ENCODE data around the gene PLTP.
"Not testable (repeated sequence)": the region's sequence is repeated elsewhere in the genome, so short reads cannot be mapped to it uniquely, and the experiment has no call there.

PLTP gene, protein sequence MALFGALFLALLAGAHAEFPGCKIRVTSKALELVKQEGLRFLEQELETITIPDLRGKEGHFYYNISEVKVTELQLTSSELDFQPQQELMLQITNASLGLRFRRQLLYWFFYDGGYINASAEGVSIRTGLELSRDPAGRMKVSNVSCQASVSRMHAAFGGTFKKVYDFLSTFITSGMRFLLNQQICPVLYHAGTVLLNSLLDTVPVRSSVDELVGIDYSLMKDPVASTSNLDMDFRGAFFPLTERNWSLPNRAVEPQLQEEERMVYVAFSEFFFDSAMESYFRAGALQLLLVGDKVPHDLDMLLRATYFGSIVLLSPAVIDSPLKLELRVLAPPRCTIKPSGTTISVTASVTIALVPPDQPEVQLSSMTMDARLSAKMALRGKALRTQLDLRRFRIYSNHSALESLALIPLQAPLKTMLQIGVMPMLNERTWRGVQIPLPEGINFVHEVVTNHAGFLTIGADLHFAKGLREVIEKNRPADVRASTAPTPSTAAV

DNA sequence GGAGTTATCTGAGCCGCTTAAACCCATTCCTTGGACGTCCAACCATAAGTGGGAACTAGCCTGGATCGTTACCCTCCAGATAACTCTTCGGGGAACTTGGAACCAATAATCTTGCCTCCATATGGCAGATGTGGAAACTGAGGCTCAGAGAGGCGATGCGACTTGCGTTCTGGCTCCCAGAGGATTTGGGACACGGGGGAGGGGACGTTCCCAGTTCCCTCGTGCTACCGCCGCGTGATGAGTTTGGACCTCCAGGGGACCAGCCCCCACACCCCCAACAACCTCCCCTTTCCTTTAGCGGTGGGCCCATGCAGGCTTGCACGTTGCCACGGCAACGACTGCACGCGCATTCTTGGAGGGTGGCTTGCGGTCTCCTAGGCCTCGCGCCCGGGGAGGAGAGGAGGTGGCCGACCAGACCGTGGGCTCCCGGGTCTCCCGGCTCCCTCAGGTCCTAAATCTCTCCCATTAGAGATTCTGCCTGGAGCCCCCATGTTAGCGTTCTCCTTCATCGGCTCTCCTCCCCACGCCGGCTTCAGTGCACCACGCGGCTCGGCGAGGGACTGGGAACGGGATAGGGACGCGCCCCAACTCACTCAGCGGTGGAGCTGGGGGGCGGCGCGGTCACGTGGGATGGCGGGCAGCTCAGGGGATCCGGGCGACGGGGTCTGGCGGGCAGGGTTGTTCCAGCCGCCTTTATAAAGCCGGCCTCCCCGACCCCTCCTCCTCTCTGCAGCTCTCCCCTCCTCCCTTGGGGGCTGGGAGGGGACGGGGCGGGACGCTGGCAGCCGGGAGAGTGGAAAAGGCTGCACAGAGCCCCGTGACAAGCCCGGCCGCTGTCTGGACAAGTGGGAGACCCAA, at the start of gene PLTP:
PLTP (minus strand) TSS at position 670 of the 858 bp plus-strand sequence. CDS start 703 bp downstream, outside the sequence.
- peak in 50 of 51 donors; percentile 13 to 85 (median 66) for DNase-seq

DNA sequence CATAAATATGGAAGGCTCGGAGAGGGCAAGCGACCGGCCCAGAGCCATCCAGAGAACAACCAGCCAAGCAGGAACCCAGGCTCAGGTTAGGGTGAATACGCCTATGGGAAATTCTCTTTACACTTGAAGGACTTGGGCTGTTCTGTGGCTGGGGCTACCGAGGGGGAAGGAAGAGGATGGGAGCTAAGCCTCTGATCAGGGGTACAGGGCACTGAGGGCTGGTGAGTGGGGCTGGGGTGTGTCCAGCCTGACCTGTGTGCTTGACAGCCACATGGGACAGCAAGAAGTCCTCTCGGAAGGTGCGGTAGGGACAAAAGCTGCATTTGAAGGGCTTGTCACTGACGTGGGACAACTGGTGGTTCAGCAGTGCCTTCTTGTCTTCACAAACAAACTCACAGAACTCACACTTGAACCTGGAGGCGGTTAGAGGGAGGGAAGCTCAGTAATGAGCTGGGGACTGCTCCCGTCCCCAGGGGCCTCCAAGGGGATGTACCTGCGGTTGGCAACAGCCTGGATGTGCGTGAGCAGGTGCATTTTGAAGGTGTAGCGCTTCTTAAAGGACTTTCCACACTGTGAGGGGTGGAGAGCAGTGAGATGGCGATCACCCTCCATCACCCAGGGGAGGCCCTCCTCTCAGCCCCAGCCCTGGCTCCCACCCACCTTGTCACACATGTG, 48.1 kb upstream of the PLTP start:
- DNase-seq, result no peak

DNA sequence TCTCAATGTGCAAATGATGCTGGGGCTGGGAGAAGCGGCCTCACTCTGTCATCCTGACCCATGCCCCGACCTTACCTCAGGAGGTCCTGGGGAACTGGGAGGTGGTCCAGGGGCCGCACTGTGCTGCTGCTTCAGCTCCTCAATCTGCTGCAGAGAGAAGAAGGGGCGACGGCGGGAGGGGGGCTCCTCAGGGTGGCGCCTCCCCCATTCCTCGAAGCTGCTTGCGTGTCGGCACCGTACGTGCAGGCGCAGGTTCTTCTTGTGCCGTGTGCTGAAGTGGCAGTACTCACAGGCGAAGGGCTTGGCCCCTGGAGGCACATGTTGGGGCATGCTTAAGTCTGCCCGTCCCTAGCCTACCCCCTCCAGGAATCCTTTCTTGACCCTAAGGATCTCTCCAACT, 47.2 kb upstream of the PLTP start:
- DNase-seq, result no peak

DNA sequence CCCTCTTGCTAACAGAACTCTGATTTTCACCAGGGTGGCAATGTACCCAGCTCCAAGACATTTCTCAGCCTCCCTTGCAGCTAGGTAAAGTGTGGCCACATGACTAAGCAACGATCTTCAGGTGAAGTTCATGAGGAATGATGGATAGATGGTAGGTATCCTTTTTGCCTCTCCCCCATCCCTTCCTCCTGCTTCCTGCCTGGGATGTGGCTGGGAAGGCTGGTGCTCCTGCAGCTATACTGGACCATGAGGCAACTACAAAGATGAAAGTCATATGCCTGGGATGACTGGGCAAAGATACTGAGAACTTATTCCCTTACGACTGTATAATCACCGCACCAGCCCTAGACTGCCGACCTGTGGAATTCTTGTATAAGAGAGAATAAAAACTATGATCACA, 46.6 kb upstream of the PLTP start:
- DNase-seq, result no peak

DNA sequence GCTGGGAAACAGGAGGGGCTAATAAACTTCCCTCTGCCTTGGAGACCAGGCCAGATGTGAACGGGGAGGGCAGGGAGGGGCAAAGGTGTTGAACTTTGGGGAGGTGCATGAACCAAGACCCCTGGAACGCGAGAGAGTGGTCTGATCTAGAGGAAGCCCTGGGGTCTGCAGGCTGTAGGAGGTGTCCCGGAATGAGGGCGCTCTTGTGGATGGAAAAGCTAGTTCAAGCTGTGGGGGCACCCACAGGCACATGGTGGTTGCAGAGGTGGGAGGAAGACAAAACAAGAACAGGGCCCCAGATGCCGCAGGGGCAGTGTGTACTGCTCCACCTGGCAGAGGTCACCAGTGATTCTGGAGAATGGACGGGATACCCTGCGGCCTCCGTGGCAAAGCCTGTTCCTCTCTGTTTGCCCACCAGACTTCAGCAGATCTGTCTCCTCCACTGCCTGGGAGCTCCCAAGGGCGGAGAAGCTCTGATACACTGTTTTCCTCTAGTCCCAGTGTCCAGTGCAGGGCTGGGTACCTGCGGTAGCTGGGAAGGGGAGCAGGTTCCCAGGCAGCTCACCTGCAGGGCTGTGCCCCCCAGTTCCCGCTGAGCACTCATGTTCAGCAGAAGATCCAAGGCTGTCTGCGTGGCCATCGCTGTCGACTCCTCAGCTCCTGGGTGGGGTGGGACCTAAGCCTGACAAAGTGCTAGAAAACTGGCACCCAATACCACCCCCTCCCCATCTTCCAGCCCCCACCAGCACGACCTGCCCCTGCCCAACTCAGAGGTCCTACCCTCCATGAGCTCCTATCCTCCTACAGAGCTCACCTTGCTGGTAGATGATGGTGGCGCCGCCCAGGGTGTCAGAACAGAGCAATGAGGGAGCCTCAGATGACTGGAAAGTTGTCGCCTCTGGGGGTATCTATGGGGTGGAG, 45.3 kb upstream of the PLTP start:
- no peak for DNase-seq

DNA sequence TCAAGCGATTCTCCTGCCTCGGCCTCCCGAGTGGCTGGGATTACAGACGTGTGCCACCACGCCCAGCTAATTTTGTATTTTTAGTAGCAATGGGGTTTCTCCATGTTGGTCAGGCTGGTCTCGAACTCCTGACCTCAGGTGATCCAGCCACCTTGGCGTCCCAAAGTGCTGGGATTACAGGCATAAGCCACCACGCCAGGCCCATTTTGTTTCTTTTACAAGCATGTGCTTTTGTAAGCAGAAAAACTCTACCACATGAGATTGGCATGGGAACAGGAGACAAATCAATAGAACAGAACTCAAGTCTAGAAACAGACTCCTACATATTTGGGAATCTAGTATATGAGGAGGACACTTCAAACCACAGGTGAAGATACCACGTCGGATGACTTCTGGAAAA, 44.4 kb upstream of the PLTP start:
- not testable (repeated sequence) for DNase-seq

DNA sequence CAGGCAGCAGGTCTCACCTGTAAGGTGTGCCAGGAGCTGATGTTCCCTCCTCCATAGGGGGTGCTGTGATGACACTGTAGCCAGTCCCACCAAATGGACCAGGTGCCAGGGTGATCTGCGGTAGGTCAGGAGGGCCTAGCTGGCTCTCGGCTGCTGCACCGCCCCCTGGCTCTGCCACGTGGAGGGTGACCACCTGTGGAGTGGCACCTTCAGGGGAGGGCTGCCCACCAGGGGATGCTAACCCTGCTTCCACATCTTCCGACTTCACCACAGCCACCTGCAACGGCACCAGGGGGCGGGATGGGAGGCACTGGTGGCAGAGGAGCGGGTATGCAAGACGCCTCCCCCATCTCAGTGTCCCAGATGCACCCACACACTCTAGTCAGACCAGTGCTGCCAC, 41.7 kb upstream of the PLTP start:
- DNase-seq, result no peak

DNA sequence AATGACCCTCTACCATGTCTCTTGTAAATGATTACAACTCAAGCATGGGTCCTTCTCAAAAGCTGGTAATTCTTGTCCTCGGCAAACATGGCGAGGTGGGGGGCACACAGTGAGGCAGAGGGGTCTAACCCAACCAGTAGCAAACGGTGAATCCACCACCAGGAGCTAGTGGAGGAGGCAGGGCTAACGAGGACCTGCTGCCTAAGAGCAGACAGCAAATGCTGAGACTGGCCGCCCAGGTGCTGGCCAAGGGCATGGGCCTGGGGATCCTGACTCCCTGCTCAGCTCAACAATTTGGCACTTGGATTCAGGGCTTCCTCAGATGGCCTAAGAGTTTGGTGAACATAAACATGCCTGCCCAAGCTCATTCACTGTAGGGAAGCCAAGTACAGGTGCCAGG, 40.9 kb upstream of the PLTP start:
- no peak for DNase-seq

DNA sequence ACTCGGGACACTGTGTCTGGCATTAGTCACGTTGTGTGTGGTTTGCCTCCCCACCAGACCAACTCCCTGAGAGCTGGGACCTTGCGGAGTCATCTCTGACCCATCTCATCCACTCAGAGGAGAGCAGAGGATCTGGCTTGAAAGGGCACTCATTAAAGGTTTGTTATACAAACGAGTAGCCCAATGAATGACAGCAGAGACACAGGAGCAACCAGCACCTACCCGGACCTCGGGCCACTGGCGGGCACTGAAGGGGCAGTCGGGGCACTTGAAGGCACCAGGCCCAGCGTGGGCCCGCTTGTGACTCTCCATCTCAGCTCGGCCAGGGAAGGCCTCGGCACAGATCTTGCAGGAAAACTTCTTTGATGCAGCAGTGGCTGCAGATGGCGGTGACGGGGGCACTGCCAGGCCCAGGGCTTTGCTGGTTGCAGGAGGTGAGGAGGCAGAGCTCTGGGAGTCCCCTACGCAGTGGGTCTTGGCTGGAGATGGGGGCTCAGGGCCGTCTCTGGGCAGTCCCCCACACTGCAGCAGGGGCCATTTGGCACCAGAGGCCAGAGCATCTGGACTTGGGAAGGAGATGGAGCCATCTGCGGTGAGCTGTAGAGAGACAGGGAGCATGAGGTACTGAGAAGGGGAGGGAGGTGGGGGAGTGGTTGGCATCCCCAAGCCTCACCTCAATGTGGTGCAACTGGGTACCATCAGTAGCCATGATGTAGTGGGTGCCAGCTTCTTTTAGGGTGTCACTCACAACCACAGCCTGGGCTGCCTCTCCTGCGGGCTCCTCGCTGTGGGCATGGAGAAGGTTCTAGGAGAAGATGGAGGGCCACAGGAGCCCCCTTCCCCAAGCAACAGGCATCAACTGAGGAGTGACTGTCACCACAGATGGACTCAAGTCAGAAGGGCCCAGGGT, 40.2 kb upstream of the PLTP start:
- no peak for DNase-seq

DNA sequence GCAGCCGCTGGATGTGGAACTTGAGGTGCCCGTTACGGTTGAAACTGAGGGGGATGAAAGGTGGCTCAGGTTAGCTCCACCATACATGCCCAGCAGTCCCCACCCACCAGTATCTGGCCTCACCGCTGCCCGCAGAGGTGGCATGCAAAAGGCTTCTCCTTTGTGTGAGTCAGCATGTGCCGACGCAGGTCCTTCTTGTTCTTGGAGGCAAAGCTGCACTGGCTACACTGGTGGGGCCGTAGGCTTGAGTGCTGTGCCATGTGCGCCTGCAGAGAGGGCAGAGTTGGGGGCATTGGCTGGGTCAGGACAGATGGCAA, 38.3 kb upstream of the PLTP start:
- no peak for DNase-seq

DNA sequence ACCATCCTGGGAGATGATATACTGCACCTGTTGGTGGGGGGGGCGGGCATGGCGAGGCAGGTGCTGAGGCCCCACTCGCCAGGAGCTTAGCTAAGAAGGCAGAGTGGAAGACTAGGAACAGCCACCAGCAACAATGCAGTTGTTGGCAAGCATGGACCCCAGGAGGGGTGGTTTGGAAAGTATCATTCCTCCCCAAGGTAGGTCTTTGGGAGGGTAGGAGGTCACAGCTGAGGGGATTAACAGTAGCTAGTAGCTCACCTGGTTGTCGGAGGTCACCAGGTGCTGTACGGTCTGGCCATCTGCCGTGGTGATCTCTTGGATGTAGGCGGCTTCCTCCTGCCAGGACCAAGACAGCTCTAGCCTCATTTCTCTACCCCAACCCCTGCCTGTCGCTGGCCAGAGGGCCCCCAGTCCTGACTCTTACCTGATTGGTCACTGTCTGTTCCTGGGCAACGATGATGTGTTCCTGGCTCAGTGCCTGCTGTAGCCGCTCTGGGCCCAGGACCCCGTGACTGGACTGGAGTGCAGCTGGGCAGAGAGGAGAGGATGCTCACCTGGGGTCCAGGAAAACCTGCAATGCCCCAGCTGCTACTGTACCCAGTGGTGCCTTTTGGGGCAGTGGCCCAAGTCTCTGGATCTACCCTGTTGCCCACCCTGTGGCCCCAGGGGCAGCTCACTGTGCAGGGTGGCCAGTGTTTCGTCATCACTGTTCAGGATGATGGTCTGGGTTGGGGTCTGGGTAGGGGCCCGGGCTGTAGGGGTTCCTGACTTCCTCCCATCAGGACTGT, 37.8 kb upstream of the PLTP start:
- no peak for DNase-seq

DNA sequence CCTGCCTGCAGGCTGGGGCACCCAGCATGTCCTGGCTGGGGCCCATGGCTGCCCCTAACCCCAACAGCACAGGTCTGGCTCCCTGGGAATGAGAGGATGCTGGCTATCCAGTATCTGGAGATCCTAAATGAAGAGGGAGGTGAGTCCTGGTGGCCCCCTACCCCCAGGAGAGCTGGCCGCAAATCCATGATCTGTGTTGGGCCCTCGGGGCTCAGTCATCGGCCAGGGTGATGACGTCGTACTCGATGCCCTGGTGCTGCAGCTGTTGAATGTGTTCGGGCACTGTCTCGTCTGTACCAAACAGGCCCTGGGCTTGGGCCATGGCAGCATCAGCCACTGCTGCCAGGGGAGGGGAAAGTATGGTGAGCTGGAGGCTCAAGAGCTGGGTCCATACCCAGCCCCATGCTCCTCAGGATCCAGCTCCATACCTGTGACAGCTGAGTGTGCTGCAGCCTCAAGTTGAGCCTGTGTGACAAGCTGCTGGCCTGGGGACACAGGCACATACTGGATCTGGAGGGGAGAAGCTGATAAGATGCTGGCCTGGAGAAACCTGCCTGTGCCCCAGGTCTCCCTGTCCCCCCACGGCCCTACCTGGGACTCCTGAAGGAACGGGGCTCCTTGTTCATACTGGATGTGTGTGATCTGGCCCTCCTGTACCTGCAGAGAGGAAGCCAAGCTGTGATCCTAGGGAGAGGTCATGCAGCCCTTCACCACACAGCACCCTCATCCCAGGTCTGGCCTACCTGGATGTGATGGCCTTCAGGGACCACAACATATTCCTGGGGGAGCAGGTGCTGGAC, 37.0 kb upstream of the PLTP start:
- DNase-seq, result peak in 2 of 51 donors; percentile 15 to 28

DNA sequence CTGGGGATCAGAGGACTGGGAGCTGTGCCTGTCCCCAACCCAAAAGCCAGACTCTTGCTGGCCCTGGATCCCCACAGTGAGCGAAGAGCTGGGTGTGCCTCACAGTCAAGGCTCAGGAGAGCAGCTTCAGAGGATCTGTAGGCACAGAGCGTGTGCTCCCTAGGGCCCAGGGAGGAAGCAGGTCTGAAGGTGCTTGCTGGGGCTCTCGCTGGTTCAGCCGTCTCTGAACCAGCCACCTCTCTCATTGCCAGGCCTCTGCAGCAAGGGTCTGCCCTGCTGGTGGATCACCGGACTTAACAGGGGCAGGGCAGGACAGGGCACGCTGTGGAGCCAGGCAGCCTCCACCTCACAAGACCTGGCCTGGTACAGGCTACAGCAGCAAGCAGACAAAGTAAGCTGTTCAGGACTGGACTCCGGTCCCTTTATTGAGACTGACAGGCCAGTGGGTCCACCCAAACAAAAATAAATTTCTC, 36.3 kb upstream of the PLTP start:
- DNase-seq, result no peak

DNA sequence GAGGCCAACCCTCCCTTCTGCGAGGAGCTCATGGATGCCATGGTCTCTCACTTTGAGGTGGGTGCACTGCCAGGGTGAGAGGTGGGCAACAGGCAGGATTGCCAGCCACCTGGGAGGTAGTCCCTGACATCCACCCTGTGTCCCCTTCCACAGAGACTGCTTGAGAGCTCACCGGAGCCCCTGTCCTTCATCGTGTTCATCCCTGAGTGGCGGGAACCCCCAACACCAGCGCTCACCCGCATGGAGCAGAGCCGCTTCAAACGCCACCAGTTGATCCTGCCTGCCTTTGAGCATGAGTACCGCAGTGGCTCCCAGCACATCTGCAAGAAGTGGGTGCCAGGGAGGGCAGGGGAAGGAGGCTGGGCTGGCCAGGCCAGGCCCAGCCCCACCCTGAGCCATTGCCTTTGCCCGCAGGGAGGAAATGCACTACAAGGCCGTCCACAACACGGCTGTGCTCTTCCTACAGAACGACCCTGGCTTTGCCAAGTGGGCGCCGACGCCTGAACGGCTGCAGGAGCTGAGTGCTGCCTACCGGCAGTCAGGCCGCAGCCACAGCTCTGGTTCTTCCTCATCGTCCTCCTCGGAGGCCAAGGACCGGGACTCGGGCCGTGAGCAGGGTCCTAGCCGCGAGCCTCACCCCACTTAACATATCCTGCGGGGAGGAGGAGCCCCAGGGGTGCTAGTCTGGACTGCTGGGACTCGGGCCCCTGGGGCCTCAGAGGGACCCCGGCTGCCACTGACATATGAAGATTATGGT, 35.3 kb upstream of the PLTP start:
- no peak for DNase-seq

DNA sequence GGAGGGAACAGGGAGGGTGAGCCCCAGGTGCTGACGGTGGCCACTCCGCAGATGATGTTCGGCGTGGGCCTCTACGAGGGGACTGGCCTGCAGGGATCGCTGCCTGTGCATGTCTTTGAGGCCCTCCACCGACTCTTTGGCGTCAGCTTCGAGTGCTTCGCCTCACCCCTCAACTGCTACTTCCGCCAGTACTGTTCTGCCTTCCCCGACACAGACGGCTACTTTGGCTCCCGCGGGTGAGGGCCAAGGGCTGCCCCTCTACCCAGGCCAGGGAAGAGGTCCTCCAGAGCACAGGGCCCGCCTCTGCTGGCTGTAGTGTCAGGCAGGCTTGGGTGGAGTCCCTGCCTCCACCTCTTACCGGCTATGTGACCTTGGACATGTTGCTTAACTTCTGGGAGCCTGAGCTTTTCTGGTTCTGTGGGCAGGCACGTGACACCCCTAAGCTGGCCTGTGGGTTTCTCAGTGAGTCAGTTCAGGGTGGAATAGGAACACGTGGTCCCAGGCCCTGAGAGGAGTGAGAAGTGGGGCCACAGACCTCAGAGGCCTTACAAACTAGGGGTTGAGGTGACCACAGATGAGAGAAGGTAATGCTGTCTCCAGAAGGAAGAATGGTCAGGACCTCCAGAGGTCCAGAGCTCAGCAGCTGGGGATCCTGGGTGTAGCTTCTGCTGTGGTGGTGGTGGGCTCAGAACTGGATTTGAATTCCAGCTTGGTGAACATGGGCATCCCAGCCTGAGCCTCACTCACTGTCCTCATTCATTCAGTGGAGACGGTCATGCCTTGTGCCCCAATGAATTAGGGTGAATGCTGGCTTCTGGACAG, 34.4 kb upstream of the PLTP start:
- peak in 2 of 51 donors; percentile 20 to 25 for DNase-seq

DNA sequence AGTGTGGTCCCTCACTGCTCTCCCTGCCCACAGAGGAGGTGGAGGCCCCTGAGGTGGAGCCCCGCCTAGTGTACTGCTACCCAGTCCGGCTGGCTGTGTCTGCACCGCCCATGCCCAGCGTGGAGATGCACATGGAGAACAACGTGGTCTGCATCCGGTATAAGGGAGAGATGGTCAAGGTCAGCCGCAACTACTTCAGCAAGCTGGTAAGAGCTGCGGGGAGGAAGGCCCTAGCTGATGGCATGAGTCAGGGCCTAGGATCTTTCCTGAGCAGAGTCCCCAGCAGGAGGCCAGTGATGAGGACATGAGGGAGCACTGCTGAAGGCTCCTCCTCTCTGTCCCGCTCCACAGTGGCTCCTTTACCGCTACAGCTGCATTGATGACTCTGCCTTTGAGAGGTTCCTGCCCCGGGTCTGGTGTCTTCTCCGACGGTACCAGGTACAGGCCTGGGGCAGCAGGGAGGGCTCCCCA, 33.8 kb upstream of the PLTP start:
- no peak for DNase-seq

Data from hypothalamus (tissue), 51 donors.